Stimulated activated memory B cell treated with anti-CD40 and anti-IgM and Interleukin-4, amounts not matched to agents 10 μg/mL and 1 μg/mL and 100 μg/mL, for 72 hours (primary cell): ENCODE results near the gene ZNF804B.

Experiments used
- ATAC-seq: fragments of 150-1000 bp; cut with Tn5 transposase; 2 replicates; pipeline ENCODE4 v1.10.0; 2021
- H3K27ac Mint-ChIP-seq: one replicate; pipeline ENCODE4 v1.8.0; 2022; ENCODE audit warnings: mild to moderate bottlenecking, mixed read lengths
- H3K27me3 Mint-ChIP-seq: one replicate; pipeline ENCODE4 v1.8.0; 2022; ENCODE audit warnings: mixed read lengths
- H3K36me3 Mint-ChIP-seq: one replicate; pipeline ENCODE4 v1.8.0; 2022; ENCODE audit warnings: mixed read lengths
- H3K4me1 Mint-ChIP-seq: one replicate; pipeline ENCODE4 v1.8.0; 2022; ENCODE audit warnings: mixed read lengths
- H3K4me3 Mint-ChIP-seq: one replicate; pipeline ENCODE4 v1.8.0; 2022; ENCODE audit warnings: mild to moderate bottlenecking, moderate library complexity, mixed read lengths
- H3K9me3 Mint-ChIP-seq: one replicate; pipeline ENCODE4 v1.8.0; 2022; ENCODE audit warnings: mixed read lengths

The ZNF804B gene

DNA sequence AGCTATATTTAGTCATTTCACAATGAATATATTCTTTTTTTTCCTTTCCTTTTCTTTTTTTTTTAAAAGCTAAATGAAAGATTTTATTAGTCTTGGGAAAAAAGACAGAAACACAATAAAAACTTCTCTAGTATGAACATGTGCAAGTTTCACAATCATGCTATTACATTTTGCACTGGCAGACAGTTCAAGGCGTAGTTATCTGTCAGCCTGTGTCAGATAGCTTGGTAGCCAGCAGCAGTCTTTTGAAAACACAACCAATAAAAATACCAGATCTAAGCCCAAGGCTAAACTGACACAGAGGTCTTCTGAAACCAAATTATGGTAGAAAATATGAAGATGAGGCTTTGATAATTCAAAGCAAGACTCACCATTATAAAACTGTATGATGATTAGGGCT lies 241.8 kb downstream of the ZNF804B start:
- peaks cover 5% of the 10 kb centered on the region for H3K9me3 Mint-ChIP-seq
- peaks cover 14% of the 10 kb centered on the region for H3K4me1 Mint-ChIP-seq
- no peak overlapping the region for H3K4me3 Mint-ChIP-seq
- no peak for ATAC-seq
- no peak overlapping the region for H3K27ac Mint-ChIP-seq
- H3K27me3 Mint-ChIP-seq: no peaks in the 10 kb centered on the region
- no peaks in the 10 kb centered on the region for H3K36me3 Mint-ChIP-seq

DNA sequence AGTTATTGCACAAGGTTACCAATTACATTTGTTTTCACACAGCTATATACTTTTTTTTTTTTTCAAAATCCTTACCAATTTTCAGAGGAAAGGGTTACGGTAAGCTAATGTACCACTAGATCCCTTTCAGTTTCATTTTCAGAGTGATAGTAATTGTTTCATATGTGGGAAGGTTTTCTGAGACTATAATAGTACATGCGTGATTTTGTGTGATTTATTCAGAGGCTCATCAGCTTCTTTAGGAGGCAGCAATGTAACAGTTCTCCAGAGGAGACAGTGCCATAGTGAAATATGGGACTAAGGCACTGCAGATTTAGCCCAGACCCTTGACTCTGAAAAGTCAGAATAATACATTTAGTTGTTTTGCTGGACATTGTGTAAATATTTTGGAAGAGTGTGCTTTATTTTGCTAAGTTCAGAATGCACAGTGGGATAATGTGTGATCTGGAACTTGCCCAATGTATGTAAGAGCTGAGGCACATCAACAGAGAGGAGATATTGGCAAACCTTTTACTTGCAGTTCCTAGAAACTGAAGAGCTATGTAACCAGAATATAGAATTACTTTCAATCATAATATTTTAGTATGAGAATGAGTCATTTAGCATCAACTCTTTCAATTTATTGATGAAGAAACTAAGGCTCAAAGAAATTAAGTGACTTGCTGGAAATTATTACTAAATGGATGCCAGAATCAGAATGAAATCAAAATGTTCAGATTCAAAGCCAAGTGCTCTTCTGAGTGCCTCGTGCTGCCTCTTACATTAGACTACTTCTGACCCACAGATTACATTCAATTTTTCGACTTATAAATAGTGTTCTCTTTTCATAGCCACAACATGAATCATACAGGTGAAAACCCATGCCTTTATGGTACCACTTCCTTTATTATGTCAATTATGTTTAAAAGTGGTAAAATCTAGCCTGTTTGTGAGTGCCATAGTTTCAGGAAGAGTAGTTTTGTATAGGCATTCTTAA lies 243.8 kb downstream of the ZNF804B start:
- peak overlapping the region; percentile 45 for H3K4me3 Mint-ChIP-seq
- H3K27me3 Mint-ChIP-seq: no peaks in the 10 kb centered on the region
- no peak for ATAC-seq
- H3K27ac Mint-ChIP-seq: no peak overlapping the region
- H3K4me1 Mint-ChIP-seq: peaks cover 14% of the 10 kb centered on the region
- no peaks in the 10 kb centered on the region for H3K36me3 Mint-ChIP-seq
- no peaks in the 10 kb centered on the region for H3K9me3 Mint-ChIP-seq

DNA sequence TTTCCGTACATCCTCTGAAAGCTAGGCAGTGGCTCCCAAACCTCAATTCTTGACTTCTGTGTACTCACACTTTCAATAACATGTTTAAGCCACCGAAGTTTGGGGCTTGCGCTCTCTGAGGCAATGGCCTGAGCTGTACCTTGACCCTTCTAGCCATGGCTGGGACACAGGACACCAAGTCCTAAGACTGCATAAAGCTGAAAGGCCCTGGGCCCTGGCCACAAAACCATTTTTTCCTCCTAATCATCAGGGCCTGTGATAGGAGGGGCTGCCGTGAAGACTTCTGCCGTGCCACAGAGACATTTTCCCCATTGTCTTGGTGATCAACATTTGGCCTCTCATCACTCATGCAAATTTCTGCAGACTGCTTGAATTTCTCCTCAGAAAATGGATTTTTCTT lies 252.5 kb downstream of the ZNF804B start:
- H3K4me3 Mint-ChIP-seq: no peak overlapping the region
- no peaks in the 10 kb centered on the region for H3K27me3 Mint-ChIP-seq
- peaks cover 10% of the 10 kb centered on the region for H3K9me3 Mint-ChIP-seq
- H3K4me1 Mint-ChIP-seq: no peaks in the 10 kb centered on the region
- ATAC-seq: no peak
- no peaks in the 10 kb centered on the region for H3K36me3 Mint-ChIP-seq
- no peak overlapping the region for H3K27ac Mint-ChIP-seq

DNA sequence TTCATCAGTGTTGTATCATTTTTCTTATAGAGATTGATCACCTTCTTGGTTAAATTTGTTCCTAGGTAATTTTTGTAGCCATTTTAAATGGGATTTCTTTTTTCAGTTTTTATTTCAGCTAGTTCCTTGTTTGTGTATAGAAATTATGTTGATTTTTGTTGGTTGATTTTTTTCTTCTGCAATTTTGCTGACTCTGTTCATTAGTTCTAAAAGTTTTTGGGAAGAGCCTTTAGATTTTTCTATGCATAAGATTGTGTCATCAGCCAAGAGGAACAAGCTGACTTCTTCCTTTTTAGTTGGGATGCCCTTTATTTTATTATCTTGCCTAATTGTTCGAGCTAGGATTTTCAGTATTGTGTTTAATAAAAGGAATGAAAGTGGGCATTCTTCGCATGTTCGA lies 258.2 kb downstream of the ZNF804B start:
- H3K9me3 Mint-ChIP-seq: peaks cover 6% of the 10 kb centered on the region
- H3K27me3 Mint-ChIP-seq: no peaks in the 10 kb centered on the region
- no peaks in the 10 kb centered on the region for H3K4me1 Mint-ChIP-seq
- H3K4me3 Mint-ChIP-seq: no peak overlapping the region
- H3K27ac Mint-ChIP-seq: no peak overlapping the region
- ATAC-seq: no peak
- H3K36me3 Mint-ChIP-seq: no peaks in the 10 kb centered on the region

DNA sequence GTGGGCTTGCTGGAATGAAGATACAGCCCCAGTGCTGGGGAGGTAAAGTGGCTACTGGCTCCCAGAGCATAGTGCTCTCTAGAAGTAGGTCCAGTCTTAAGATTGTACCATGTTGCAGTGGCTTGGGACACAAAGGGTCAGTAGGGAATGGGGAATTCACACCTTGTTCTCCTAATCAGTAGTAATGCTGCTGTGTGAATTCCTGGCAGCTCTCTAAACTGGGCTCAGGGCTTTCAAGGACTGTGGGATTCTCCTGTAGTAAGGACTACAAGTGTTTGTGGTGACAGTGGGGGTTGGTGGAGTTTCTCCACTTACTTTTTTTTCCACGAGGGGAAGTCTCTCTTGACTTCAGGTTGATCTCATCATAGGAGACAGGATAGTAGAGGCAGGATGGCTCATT lies 262.2 kb downstream of the ZNF804B start:
- Mint-ChIP-seq H3K27ac (no peak overlapping the region), H3K36me3 (no peaks in the 10 kb centered on the region), H3K4me3 (no peak overlapping the region), H3K4me1 (no peaks in the 10 kb centered on the region), H3K27me3 (no peaks in the 10 kb centered on the region), H3K9me3 (no peaks in the 10 kb centered on the region)
- ATAC-seq: no peak

DNA sequence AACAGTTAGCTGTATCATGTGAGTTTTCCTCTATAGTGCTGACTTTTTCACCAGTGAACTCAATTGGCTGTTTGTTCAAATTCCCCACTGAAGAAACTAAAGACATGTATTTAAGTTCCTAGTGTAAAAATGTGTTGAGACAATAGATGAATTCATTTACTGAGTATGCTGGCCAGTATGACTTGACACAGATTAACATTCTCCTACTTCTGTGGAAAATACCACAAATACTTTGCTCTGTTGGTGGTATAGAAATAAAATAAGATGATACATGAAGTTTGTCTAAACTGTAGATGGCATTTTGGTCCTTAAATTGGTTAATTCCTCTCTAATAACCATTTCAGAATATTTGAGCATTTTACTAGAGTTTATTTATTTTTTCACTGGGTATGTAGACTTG lies 263.7 kb downstream of the ZNF804B start:
- no peaks in the 10 kb centered on the region for H3K27me3 Mint-ChIP-seq
- H3K9me3 Mint-ChIP-seq: no peaks in the 10 kb centered on the region

DNA sequence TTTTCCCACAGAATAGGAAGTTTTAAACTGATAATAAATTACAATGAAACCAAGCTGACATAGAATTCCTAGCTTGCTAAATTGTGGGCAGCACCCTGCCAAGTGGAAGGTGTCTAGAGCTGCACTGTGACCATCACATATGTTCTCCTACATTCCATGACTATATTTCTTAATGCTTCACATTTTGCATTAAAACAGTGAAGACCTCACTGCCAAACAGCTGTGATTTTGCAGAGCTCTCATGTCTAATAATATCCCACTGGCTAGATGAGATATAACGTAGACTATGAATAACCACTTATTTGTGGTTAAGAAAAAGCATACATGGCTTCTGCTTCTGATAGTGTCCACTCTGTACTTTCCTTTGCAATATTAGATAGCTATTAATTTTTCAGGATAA lies 264.4 kb downstream of the ZNF804B start:
- Mint-ChIP-seq H3K36me3 (no peaks in the 10 kb centered on the region), H3K27ac (no peak overlapping the region), H3K4me3 (no peak overlapping the region), H3K27me3 (no peaks in the 10 kb centered on the region), H3K9me3 (no peaks in the 10 kb centered on the region), H3K4me1 (no peaks in the 10 kb centered on the region)
- no peak for ATAC-seq

More for the DNA sequence above, 263.7 kb downstream of the ZNF804B start:
- Mint-ChIP-seq H3K36me3 (no peaks in the 10 kb centered on the region), H3K4me3 (no peak overlapping the region), H3K4me1 (no peaks in the 10 kb centered on the region), H3K27ac (no peak overlapping the region)
- ATAC-seq: no peak

DNA sequence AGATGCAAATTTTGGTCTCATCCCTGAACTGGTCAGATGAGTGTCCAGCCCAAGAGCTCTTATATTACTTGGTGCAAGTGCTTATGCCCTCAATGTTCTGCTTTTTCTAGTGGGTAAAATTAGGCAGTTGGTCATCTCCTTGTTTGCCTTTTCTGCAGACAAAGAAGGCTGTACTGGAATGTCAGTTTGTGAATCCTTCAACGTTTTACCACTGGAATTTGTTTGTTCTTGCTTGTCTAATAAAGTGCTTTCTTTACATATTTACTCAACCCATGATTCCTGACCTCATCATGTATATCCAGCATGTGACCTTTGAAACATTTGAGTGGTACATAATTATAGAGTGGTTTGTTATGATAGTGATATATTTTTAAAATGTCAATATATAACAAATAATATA lies 268.3 kb downstream of the ZNF804B start:
- Mint-ChIP-seq H3K27ac (no peak overlapping the region), H3K36me3 (no peaks in the 10 kb centered on the region)

DNA sequence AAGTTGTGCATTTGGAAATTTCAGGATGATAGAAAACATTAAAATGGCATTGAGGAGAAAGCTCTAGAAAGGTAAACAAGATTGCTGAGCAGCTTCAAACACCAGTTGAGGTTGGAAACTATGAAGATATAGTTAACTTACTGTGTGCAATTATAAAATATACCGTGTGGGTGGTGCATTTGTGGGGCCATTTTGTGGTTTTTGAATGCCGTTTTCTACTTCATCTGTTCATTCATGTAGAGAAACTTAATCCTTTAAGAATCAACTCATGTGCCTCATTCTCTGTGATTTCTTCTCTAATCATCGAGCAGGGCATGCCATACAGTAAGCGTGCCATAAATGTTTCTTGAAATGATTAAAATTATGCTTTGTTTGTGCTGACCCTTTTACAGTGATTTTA lies 268.8 kb downstream of the ZNF804B start:
- H3K27me3 Mint-ChIP-seq: no peaks in the 10 kb centered on the region
- H3K4me1 Mint-ChIP-seq: no peaks in the 10 kb centered on the region
- H3K9me3 Mint-ChIP-seq: peaks cover 3% of the 10 kb centered on the region
- ATAC-seq: no peak
- H3K27ac Mint-ChIP-seq: no peak overlapping the region
- no peak overlapping the region for H3K4me3 Mint-ChIP-seq
- H3K36me3 Mint-ChIP-seq: no peaks in the 10 kb centered on the region

More for the DNA sequence above, 268.3 kb downstream of the ZNF804B start:
- Mint-ChIP-seq H3K4me1 (no peaks in the 10 kb centered on the region), H3K4me3 (no peak overlapping the region), H3K9me3 (no peaks in the 10 kb centered on the region), H3K27me3 (no peaks in the 10 kb centered on the region)
- ATAC-seq: no peak

DNA sequence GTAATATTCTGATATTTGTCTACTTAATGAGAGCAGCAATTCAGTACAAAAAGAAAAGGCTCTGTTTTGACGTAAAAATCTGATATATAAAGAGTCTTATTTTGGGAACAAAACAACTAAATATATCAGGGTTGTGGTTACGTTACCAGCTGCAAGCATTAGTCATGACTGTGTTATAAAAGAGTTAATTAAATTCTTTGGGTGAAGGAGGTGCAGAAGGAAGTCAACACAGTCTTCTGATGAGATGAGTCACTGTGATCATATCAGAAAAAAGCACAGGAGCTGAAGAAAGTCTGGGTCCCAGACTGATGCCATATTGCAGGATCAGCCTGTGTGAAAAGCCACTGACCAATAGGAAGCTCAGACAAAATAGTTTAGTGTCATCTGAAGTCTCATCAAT lies 270.4 kb downstream of the ZNF804B start:
- H3K36me3 Mint-ChIP-seq: no peaks in the 10 kb centered on the region
- no peaks in the 10 kb centered on the region for H3K27me3 Mint-ChIP-seq
- no peaks in the 10 kb centered on the region for H3K4me1 Mint-ChIP-seq
- no peak overlapping the region for H3K4me3 Mint-ChIP-seq
- no peak for ATAC-seq
- no peak overlapping the region for H3K27ac Mint-ChIP-seq
- peaks cover 3% of the 10 kb centered on the region for H3K9me3 Mint-ChIP-seq

DNA sequence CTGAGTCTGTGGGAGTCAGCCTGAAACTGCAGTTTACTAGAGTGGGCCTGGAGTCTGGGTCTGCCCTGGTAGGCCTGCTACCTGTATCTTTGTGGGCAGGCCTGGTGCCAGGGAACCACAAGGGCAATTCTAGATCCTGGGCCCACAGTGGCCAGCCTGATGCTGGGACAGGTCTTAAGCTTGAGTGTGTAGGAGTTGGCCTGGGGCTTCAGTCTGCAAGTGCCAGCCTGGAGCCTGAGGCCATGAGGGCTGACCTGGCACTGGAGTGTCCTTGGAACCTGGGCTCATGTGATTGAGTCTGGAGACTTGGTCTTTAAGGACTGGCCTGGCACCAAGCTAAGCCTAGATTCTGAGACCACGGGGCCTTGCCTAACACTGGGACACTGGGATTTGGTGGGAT lies 281.7 kb downstream of the ZNF804B start:
- no peak for ATAC-seq
- Mint-ChIP-seq H3K27ac (no peak overlapping the region), H3K4me1 (no peaks in the 10 kb centered on the region), H3K36me3 (no peaks in the 10 kb centered on the region), H3K9me3 (peaks cover 12% of the 10 kb centered on the region), H3K4me3 (no peak overlapping the region), H3K27me3 (no peaks in the 10 kb centered on the region)

DNA sequence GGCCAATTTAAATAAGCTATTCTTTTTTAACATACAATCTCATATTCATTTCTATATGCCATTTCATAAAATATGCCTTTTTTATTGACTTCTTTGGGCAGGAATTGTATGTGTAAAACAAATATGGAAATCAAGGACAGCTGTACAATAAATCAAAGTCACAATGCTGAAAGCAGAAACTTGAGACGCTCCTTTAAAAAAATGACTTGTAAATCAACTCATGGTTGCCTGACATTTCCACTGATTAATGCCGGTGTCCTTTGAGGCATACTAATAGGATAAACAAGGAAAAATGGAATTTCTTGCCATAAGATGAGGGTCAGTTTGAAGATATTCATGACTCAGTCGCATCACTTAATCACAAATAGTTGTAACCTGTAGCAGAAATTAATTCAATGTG lies 283.4 kb downstream of the ZNF804B start:
- Mint-ChIP-seq H3K9me3 (peaks cover 17% of the 10 kb centered on the region), H3K27me3 (no peaks in the 10 kb centered on the region), H3K4me1 (no peaks in the 10 kb centered on the region), H3K36me3 (no peaks in the 10 kb centered on the region), H3K4me3 (no peak overlapping the region), H3K27ac (no peak overlapping the region)
- ATAC-seq: no peak

DNA sequence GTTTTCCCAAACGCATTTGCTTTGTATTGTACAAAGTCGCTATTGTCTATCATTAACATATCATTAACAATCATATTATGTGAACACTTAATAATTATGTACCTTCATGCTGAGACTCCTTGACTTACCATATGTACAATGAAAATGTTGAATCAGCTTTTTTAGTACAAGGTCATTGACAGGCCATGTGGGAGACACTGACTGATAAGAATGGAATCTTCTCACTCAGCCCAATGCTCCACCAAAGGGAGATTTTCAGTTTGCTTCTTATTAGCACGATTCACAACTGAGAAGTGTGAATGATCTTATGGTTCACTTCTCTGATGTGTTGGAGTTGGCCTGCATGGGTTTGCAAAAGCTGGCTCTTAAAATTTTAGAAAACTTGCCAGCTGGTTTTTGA lies 289.5 kb downstream of the ZNF804B start:
- H3K4me3 Mint-ChIP-seq: no peak overlapping the region
- peaks cover 9% of the 10 kb centered on the region for H3K9me3 Mint-ChIP-seq
- ATAC-seq: no peak
- H3K27me3 Mint-ChIP-seq: no peaks in the 10 kb centered on the region
- no peaks in the 10 kb centered on the region for H3K36me3 Mint-ChIP-seq
- no peak overlapping the region for H3K27ac Mint-ChIP-seq
- H3K4me1 Mint-ChIP-seq: no peaks in the 10 kb centered on the region

DNA sequence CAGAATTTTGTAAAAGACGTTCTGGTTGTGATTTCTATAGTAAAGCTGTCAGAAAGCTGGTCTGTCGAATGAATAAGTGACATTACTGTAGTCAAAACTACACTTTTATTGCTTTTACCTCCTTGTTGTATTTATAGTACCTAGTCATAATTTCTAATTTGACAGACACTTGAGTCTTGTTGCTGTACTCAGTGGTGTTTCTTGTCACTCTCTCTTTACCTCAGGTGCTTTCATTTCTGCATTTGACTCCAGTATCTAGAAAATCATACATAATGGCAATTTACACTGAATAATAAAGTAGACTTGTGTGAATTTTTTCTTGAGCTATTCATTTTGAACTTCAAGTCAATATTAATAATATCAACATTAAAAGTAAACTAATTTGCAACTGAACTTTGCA lies 293.6 kb downstream of the ZNF804B start:
- ATAC-seq: no peak
- Mint-ChIP-seq H3K36me3 (no peaks in the 10 kb centered on the region), H3K27me3 (no peaks in the 10 kb centered on the region), H3K4me3 (no peak overlapping the region), H3K9me3 (no peaks in the 10 kb centered on the region), H3K27ac (no peak overlapping the region), H3K4me1 (no peaks in the 10 kb centered on the region)

DNA sequence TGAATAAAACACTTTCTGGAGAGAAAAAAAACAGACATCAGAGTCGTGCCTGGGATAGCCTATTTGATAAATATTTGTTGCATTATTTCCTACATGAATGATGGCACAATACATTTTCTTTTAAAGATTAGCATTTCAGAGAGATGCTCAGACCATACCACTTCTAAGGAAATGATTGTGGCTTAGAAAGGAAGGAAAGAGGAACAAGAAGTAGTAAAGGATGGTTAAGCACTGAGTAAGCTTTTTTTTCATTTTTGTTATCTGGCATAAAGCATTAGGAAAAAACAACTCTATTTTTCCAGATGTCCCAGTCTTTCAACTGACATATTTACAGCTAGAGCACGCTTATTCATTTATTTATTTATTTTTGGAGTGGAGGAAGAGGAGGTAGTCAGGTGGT lies 294.9 kb downstream of the ZNF804B start:
- H3K27ac Mint-ChIP-seq: no peak overlapping the region
- H3K4me1 Mint-ChIP-seq: no peaks in the 10 kb centered on the region
- ATAC-seq: no peak
- no peaks in the 10 kb centered on the region for H3K9me3 Mint-ChIP-seq
- no peaks in the 10 kb centered on the region for H3K36me3 Mint-ChIP-seq
- no peaks in the 10 kb centered on the region for H3K27me3 Mint-ChIP-seq
- no peak overlapping the region for H3K4me3 Mint-ChIP-seq

DNA sequence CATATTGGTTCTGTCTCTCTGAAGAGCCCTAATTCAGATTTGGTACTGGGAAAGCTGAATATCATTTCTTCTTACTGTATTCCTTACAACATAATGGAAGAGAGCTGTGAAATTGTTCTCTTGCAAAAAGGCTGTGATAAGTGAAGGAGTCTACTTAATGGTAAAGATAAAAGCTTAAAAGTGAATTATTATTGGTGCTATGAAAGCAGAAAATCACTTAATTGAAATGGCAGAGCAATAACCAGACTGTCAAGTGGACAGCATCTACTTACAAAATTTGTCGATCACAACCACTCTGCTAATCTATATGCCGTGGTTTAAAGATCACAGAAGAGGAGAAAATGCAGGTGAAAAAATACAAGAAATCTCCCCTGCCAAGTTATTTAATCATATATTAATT lies 300.7 kb downstream of the ZNF804B start:
- Mint-ChIP-seq H3K27ac (no peak overlapping the region), H3K9me3 (no peaks in the 10 kb centered on the region), H3K27me3 (no peaks in the 10 kb centered on the region), H3K4me3 (no peak overlapping the region), H3K36me3 (no peaks in the 10 kb centered on the region), H3K4me1 (no peaks in the 10 kb centered on the region)
- ATAC-seq: no peak
